Measurements from ENCODE around the gene PRPF40B.

The PRPF40B gene

GRCh38 chr12:49582850-49583249, 40.5 kb upstream of the PRPF40B start:
- no peaks in the 10 kb centered on the region for H3K9me3 Mint-ChIP-seq
- H3K4me3 Mint-ChIP-seq: no peak overlapping the region
- H3K27ac Mint-ChIP-seq: no peak overlapping the region
- no peak for TF ChIP-seq CTCF (IDR thresholded peaks at IDR 0.05)
- peaks cover 50% of the 10 kb centered on the region for H3K4me1 Mint-ChIP-seq
- H3K27me3 Mint-ChIP-seq (ENCODE audit: low read depth, poor library complexity): peaks cover 6% of the 10 kb centered on the region
- H3K36me3 Mint-ChIP-seq (ENCODE audit: low read depth): peaks cover 21% of the 10 kb centered on the region
- no peak for DNase-seq

GRCh38 chr12:49583366-49584094, 39.8 kb upstream of the PRPF40B start:
- Mint-ChIP-seq H3K4me3 (no peak overlapping the region), H3K27ac (no peak overlapping the region), H3K27me3 (ENCODE audit: low read depth, poor library complexity) (peaks cover 5% of the 10 kb centered on the region), H3K36me3 (ENCODE audit: low read depth) (peaks cover 21% of the 10 kb centered on the region), H3K9me3 (no peaks in the 10 kb centered on the region), H3K4me1 (peaks cover 50% of the 10 kb centered on the region)
- TF ChIP-seq CTCF (IDR thresholded peaks at IDR 0.05): no peak
- no peak for DNase-seq

GRCh38 chr12:49584591-49584990, 38.8 kb upstream of the PRPF40B start:
- no peak for TF ChIP-seq CTCF (IDR thresholded peaks at IDR 0.05)
- Mint-ChIP-seq H3K9me3 (no peaks in the 10 kb centered on the region), H3K4me1 (peaks cover 47% of the 10 kb centered on the region), H3K4me3 (peak overlapping the region; percentile 11), H3K27me3 (ENCODE audit: low read depth, poor library complexity) (peaks cover 3% of the 10 kb centered on the region), H3K27ac (peak overlapping the region; percentile 70), H3K36me3 (ENCODE audit: low read depth) (peaks cover 24% of the 10 kb centered on the region)
- no peak for DNase-seq

GRCh38 chr12:49585477-49586459, 37.6 kb upstream of the PRPF40B start:
- no peak overlapping the region for H3K27ac Mint-ChIP-seq
- H3K4me1 Mint-ChIP-seq: peaks cover 35% of the 10 kb centered on the region

GRCh38 chr12:49587174-49587908, 36.0 kb upstream of the PRPF40B start:
- no peak overlapping the region for H3K27ac Mint-ChIP-seq
- TF ChIP-seq CTCF (IDR thresholded peaks at IDR 0.05): no peak
- DNase-seq: no peak

More at GRCh38 chr12:49585477-49586459, 37.6 kb upstream of the PRPF40B start:
- Mint-ChIP-seq H3K36me3 (ENCODE audit: low read depth) (peaks cover 32% of the 10 kb centered on the region), H3K9me3 (peaks cover 7% of the 10 kb centered on the region), H3K4me3 (no peak overlapping the region), H3K27me3 (ENCODE audit: low read depth, poor library complexity) (peaks cover 3% of the 10 kb centered on the region)
- DNase-seq: no peak
- TF ChIP-seq CTCF (IDR thresholded peaks at IDR 0.05): no peak

More at GRCh38 chr12:49587174-49587908, 36.0 kb upstream of the PRPF40B start:
- Mint-ChIP-seq H3K4me1 (peaks cover 19% of the 10 kb centered on the region), H3K9me3 (peaks cover 19% of the 10 kb centered on the region), H3K36me3 (ENCODE audit: low read depth) (peaks cover 45% of the 10 kb centered on the region), H3K4me3 (no peak overlapping the region), H3K27me3 (ENCODE audit: low read depth, poor library complexity) (peaks cover 3% of the 10 kb centered on the region)
